Activated naive CD4-positive, alpha-beta T cell (primary cell): ENCODE results near the gene RFX7.
"Not testable (repeated sequence)": the region's sequence is repeated elsewhere in the genome, so short reads cannot be mapped to it uniquely, and the experiment has no call there.

ENCODE experiments used
- DNase-seq, 4 experiments: peaks; one replicate each; lab custom pipeline; 2025; lab: John Stamatoyannopoulos, UW

Gene RFX7

GRCh38 chr15:56205061-56205876 lies 38.4 kb downstream of the RFX7 start:
- no peak for DNase-seq

- not testable (repeated sequence) for DNase-seq
Observed at GRCh38 chr15:56203312-56203922, 40.3 kb downstream of the RFX7 start.

GRCh38 chr15:56202701-56203100 lies 41.0 kb downstream of the RFX7 start:
- no peak for DNase-seq

- DNase-seq, result no peak
Observed at GRCh38 chr15:56199038-56199437, 44.6 kb downstream of the RFX7 start.

- DNase-seq, result no peak
Observed at GRCh38 chr15:56194035-56194434, 49.6 kb downstream of the RFX7 start.

GRCh38 chr15:56192659-56193442 lies 50.8 kb downstream of the RFX7 start:
- no peak for DNase-seq

- DNase-seq, result no peak
Observed at GRCh38 chr15:56187665-56188064, 56.0 kb downstream of the RFX7 start.

- no peak for DNase-seq
Observed at GRCh38 chr15:56185980-56186379, 57.7 kb downstream of the RFX7 start.

GRCh38 chr15:56184516-56184915 lies 59.2 kb downstream of the RFX7 start:
- DNase-seq, result no peak

- DNase-seq, result no peak
Observed at GRCh38 chr15:56180851-56181250, 62.8 kb downstream of the RFX7 start.

GRCh38 chr15:56176996-56177395 lies 66.7 kb downstream of the RFX7 start:
- no peak for DNase-seq

- DNase-seq, result no peak
Observed at GRCh38 chr15:56175788-56176187, 67.9 kb downstream of the RFX7 start.

GRCh38 chr15:56174649-56175048 lies 69.0 kb downstream of the RFX7 start:
- DNase-seq, result no peak

GRCh38 chr15:56168394-56168793 lies 75.3 kb downstream of the RFX7 start:
- no peak for DNase-seq

- DNase-seq, result no peak
Observed at GRCh38 chr15:56165234-56165633, 78.4 kb downstream of the RFX7 start.

GRCh38 chr15:56160966-56161365 lies 82.7 kb downstream of the RFX7 start:
- DNase-seq, result no peak

GRCh38 chr15:56156877-56157276 lies 86.8 kb downstream of the RFX7 start:
- no peak for DNase-seq

- not testable (repeated sequence) for DNase-seq
Observed at GRCh38 chr15:56155278-56155677, 88.4 kb downstream of the RFX7 start.

GRCh38 chr15:56154768-56155167 lies 88.9 kb downstream of the RFX7 start:
- not testable (repeated sequence) for DNase-seq

GRCh38 chr15:56150204-56150603 lies 93.5 kb downstream of the RFX7 start:
- DNase-seq, result no peak

- no peak for DNase-seq
Observed at GRCh38 chr15:56148064-56148463, 95.6 kb downstream of the RFX7 start.

GRCh38 chr15:56146756-56147155 lies 96.9 kb downstream of the RFX7 start:
- no peak for DNase-seq

- no peak for DNase-seq
Observed at GRCh38 chr15:56128081-56128480, 115.6 kb downstream of the RFX7 start.
